SK-N-DZ (cell line): ENCODE results near the gene ZNF536.

Source experiments
- DNase-seq: peaks from one replicate; pipeline ENCODE4 v3.0.0-alpha.2; 2015; ENCODE audit warnings: low spot score

Gene ZNF536

GRCh38 chr19:30558793-30559192 lies 186.6 kb downstream of the ZNF536 start:
- DNase-seq = no peak

GRCh38 chr19:30559446-30559845 lies 187.3 kb downstream of the ZNF536 start:
- DNase-seq = no peak

- no peak for DNase-seq
These were observed 190.8 kb downstream of the ZNF536 start for GRCh38 chr19:30562981-30563380.

- DNase-seq = no peak
These were observed 191.5 kb downstream of the ZNF536 start for GRCh38 chr19:30563691-30564090.

- DNase-seq = no peak
These were observed 192.4 kb downstream of the ZNF536 start for GRCh38 chr19:30564551-30565011.

GRCh38 chr19:30565636-30566035 lies 193.5 kb downstream of the ZNF536 start:
- no peak for DNase-seq

GRCh38 chr19:30566681-30567420 lies 194.7 kb downstream of the ZNF536 start:
- no peak for DNase-seq

GRCh38 chr19:30567536-30568232 lies 195.5 kb downstream of the ZNF536 start:
- peak; percentile 24 for DNase-seq

- no peak for DNase-seq
These were observed 198.0 kb downstream of the ZNF536 start for GRCh38 chr19:30570194-30570593.

- no peak for DNase-seq
These were observed 205.4 kb downstream of the ZNF536 start for GRCh38 chr19:30577551-30578105.

- no peak for DNase-seq
These were observed 207.2 kb downstream of the ZNF536 start for GRCh38 chr19:30579419-30579818.

GRCh38 chr19:30580673-30581072 lies 208.5 kb downstream of the ZNF536 start:
- no peak for DNase-seq

- DNase-seq = no peak
These were observed 211.9 kb downstream of the ZNF536 start for GRCh38 chr19:30584090-30584489.

GRCh38 chr19:30587869-30588268 lies 215.7 kb downstream of the ZNF536 start:
- no peak for DNase-seq

- DNase-seq = no peak
These were observed 218.5 kb downstream of the ZNF536 start for GRCh38 chr19:30590596-30591229.

- DNase-seq = no peak
These were observed 221.2 kb downstream of the ZNF536 start for GRCh38 chr19:30593356-30593755.

- DNase-seq = no peak
These were observed 222.0 kb downstream of the ZNF536 start for GRCh38 chr19:30593975-30594745.

- no peak for DNase-seq
These were observed 224.1 kb downstream of the ZNF536 start for GRCh38 chr19:30596268-30596667.

- DNase-seq = no peak
These were observed 224.7 kb downstream of the ZNF536 start for GRCh38 chr19:30596813-30597399.

GRCh38 chr19:30598688-30599087 lies 226.5 kb downstream of the ZNF536 start:
- no peak for DNase-seq
